ENCODE results near the gene LCMT2.
"Not testable (repeated sequence)": the region's sequence is repeated elsewhere in the genome, so short reads cannot be mapped to it uniquely, and the experiment has no call there.

LCMT2 gene

GRCh38 chr15:43302205-43302817 is 28.1 kb downstream of the LCMT2 start, which contains the start of gene TGM7:
Gene TGM7, minus strand, starts transcription at chr15:43302255.
- H3K79me2 ChIP-seq (ENCODE audit: control insufficient read depth, insufficient read depth, low read length, unreplicated experiment), result no peaks in the 10 kb centered on the region
- no peaks in the 10 kb centered on the region for H3K4me1 ChIP-seq (ENCODE audit: control insufficient read depth, insufficient read depth, low read length, unreplicated experiment)
- H3K27me3 ChIP-seq (ENCODE audit: insufficient read depth, low read length), result peaks cover 60% of the 10 kb centered on the region
- no peak within 1 kb of the TSS for H3K4me3 ChIP-seq (ENCODE audit: low read depth, low read length)
- H2AFZ ChIP-seq (ENCODE audit: low read length, unreplicated experiment), result no peak within 1 kb of the TSS
- no peak within 1 kb of the TSS for H3K27ac ChIP-seq (ENCODE audit: low read depth, low read length)
- no peaks in the 10 kb centered on the region for H3K36me3 ChIP-seq (ENCODE audit: insufficient read depth, low read length)

GRCh38 chr15:43299884-43300283 is 30.5 kb downstream of the LCMT2 start:
- Histone ChIP-seq H3K27me3 (ENCODE audit: insufficient read depth, low read length) (peaks cover 56% of the 10 kb centered on the region), H3K36me3 (ENCODE audit: insufficient read depth, low read length) (no peaks in the 10 kb centered on the region), H3K79me2 (ENCODE audit: control insufficient read depth, insufficient read depth, low read length, unreplicated experiment) (no peaks in the 10 kb centered on the region), H2AFZ (ENCODE audit: low read length, unreplicated experiment) (no peak overlapping the region), H3K4me1 (ENCODE audit: control insufficient read depth, insufficient read depth, low read length, unreplicated experiment) (no peaks in the 10 kb centered on the region), H3K27ac (ENCODE audit: low read depth, low read length) (no peak overlapping the region), H3K4me3 (ENCODE audit: low read depth, low read length) (no peak overlapping the region)

DNA sequence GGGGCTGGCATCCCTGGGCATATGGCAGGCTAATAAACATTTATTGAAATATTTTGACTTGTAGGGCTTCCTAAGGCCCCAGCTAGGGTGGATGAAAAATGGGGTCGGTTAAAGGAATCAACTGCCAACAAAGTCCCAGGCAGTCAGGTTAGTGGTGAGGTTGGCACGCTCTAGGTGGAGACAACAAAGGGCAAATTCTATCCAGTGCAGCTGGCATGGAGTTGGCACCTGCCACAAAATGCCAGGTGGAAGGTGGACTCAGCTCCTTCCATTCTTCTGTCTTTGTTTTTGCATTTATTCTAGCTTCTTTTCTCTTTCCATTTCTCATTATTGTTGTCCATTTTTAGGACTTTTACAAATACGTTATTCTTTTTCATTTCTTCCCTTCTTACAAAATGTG is 31.0 kb downstream of the LCMT2 start:
- H2AFZ ChIP-seq (ENCODE audit: low read length, unreplicated experiment), result no peak overlapping the region
- peaks cover 56% of the 10 kb centered on the region for H3K27me3 ChIP-seq (ENCODE audit: insufficient read depth, low read length)
- H3K27ac ChIP-seq (ENCODE audit: low read depth, low read length), result no peak overlapping the region
- no peaks in the 10 kb centered on the region for H3K36me3 ChIP-seq (ENCODE audit: insufficient read depth, low read length)
- no peaks in the 10 kb centered on the region for H3K79me2 ChIP-seq (ENCODE audit: control insufficient read depth, insufficient read depth, low read length, unreplicated experiment)
- no peak overlapping the region for H3K4me3 ChIP-seq (ENCODE audit: low read depth, low read length)
- H3K4me1 ChIP-seq (ENCODE audit: control insufficient read depth, insufficient read depth, low read length, unreplicated experiment), result no peaks in the 10 kb centered on the region

- no peak overlapping the region for H3K27ac ChIP-seq (ENCODE audit: low read depth, low read length)
- no peaks in the 10 kb centered on the region for H3K36me3 ChIP-seq (ENCODE audit: insufficient read depth, low read length)
- no peaks in the 10 kb centered on the region for H3K4me1 ChIP-seq (ENCODE audit: control insufficient read depth, insufficient read depth, low read length, unreplicated experiment)
- peaks cover 70% of the 10 kb centered on the region for H3K27me3 ChIP-seq (ENCODE audit: insufficient read depth, low read length)
- H3K79me2 ChIP-seq (ENCODE audit: control insufficient read depth, insufficient read depth, low read length, unreplicated experiment), result no peaks in the 10 kb centered on the region
- H3K4me3 ChIP-seq (ENCODE audit: low read depth, low read length), result no peak overlapping the region
- H2AFZ ChIP-seq (ENCODE audit: low read length, unreplicated experiment), result no peak overlapping the region
Observed at GRCh38 chr15:43294091-43294706, 36.2 kb downstream of the LCMT2 start.

GRCh38 chr15:43293432-43293831 is 36.9 kb downstream of the LCMT2 start:
- Histone ChIP-seq H3K27ac (ENCODE audit: low read depth, low read length) (no peak overlapping the region), H3K36me3 (ENCODE audit: insufficient read depth, low read length) (no peaks in the 10 kb centered on the region), H3K79me2 (ENCODE audit: control insufficient read depth, insufficient read depth, low read length, unreplicated experiment) (no peaks in the 10 kb centered on the region), H2AFZ (ENCODE audit: low read length, unreplicated experiment) (no peak overlapping the region), H3K4me1 (ENCODE audit: control insufficient read depth, insufficient read depth, low read length, unreplicated experiment) (no peaks in the 10 kb centered on the region), H3K27me3 (ENCODE audit: insufficient read depth, low read length) (peaks cover 64% of the 10 kb centered on the region), H3K4me3 (ENCODE audit: low read depth, low read length) (no peak overlapping the region)

DNA sequence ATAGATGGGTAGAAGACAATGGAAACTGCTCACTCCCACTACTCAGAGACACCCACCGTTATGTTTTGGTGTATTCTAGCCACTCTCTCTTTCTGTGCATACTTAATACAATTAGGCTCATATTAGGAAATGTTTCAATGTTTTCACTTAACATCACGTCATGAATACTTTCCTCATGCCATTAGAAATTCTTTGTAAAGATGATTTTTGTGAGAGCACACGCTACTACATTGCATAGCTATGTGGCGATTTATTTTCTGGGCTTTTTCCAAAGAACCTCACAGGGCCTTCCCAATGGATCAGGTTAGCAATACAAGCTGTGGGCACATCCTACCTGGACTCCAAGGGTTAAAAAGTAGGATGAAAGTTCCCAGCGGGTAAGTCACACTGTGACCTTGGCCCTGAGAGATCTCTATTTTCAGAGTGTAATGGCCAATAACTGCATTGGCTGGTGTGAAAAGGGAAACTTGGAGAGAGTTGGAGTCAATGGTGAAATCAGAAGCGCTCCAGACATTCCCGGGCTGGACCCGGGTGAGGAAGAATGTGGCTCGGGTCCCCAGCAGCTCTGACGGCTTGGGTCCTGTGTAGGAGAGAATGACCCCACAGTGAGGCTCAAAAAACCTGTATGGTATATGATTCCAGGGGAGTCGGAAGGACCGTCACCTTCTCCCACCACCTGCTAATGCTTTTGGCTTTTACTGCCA is 37.8 kb downstream of the LCMT2 start:
- Histone ChIP-seq H3K4me1 (ENCODE audit: control insufficient read depth, insufficient read depth, low read length, unreplicated experiment) (no peaks in the 10 kb centered on the region), H3K27ac (ENCODE audit: low read depth, low read length) (no peak overlapping the region), H2AFZ (ENCODE audit: low read length, unreplicated experiment) (no peak overlapping the region), H3K27me3 (ENCODE audit: insufficient read depth, low read length) (peaks cover 64% of the 10 kb centered on the region), H3K4me3 (ENCODE audit: low read depth, low read length) (no peak overlapping the region), H3K79me2 (ENCODE audit: control insufficient read depth, insufficient read depth, low read length, unreplicated experiment) (no peaks in the 10 kb centered on the region), H3K36me3 (ENCODE audit: insufficient read depth, low read length) (no peaks in the 10 kb centered on the region)

DNA sequence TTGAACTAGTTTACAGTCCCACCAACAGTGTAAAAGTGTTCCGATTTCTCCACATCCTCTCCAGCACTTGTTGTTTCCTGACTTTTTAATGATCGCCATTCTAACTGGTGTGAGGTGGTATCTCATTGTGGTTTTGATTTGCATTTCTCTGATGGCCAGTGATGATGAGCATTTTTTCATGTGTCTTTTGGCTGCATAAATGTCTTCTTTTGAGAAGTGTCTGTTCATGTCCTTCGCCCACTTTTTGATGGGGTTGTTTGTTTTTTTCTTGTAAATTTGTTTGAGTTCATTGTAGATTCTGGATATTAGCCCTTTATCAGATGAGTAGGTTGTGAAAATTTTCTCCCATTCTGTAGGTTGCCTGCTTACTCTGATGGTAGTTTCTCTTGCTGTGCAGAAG is 40.7 kb downstream of the LCMT2 start:
- H3K4me3 ChIP-seq (ENCODE audit: low read depth, low read length); H3K79me2 ChIP-seq (ENCODE audit: control insufficient read depth, insufficient read depth, low read length, unreplicated experiment); H3K27ac ChIP-seq (ENCODE audit: low read depth, low read length); H3K4me1 ChIP-seq (ENCODE audit: control insufficient read depth, insufficient read depth, low read length, unreplicated experiment); H3K36me3 ChIP-seq (ENCODE audit: insufficient read depth, low read length); H2AFZ ChIP-seq (ENCODE audit: low read length, unreplicated experiment): not testable (repeated sequence)
- peaks cover 54% of the 10 kb centered on the region for H3K27me3 ChIP-seq (ENCODE audit: insufficient read depth, low read length)

DNA sequence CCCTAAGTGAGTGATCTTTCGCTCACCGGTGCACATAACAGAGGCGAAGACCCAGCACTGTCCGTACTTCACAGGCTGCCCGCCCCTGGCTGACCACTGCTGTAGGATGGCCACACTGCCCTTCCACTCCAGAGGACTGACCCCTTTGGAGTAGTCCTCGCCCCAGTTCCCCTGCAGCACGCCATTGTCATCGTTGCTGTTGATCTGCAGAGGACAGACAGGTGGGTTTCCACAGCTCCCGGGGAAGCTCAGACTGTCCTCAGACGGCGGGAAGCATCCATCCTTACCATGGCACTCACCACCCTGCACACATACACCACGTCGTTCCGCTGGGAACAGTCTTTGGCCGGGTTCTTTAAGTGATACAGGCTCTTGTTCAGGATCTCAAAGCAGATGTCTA is 43.1 kb downstream of the LCMT2 start:
- H3K4me1 ChIP-seq (ENCODE audit: control insufficient read depth, insufficient read depth, low read length, unreplicated experiment), result no peaks in the 10 kb centered on the region
- H3K4me3 ChIP-seq (ENCODE audit: low read depth, low read length), result no peak overlapping the region
- H3K36me3 ChIP-seq (ENCODE audit: insufficient read depth, low read length), result no peaks in the 10 kb centered on the region
- no peak overlapping the region for H2AFZ ChIP-seq (ENCODE audit: low read length, unreplicated experiment)
- H3K27ac ChIP-seq (ENCODE audit: low read depth, low read length), result no peak overlapping the region
- H3K27me3 ChIP-seq (ENCODE audit: insufficient read depth, low read length), result peaks cover 35% of the 10 kb centered on the region
- H3K79me2 ChIP-seq (ENCODE audit: control insufficient read depth, insufficient read depth, low read length, unreplicated experiment), result no peaks in the 10 kb centered on the region

DNA sequence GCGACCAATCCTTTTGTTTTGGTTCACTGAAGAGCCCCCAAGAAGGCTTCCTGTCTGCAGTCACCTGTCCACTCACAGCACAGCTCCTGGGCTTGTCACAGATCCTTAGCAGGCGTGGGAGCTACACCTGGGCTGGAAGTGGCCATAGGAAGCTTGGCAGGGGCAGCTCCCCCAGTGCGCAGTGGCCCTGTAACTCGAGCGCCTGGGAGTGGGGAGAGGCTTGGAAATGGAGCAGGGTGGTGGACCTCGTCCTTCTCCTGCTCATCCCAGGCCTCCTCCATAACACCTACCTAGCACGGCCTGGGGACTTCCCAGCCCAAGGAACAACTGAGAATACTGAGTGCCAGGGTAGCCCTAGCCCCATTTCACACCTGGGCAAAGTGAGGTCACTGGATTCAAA is 44.3 kb downstream of the LCMT2 start:
- H2AFZ ChIP-seq (ENCODE audit: low read length, unreplicated experiment), result no peak overlapping the region
- H3K36me3 ChIP-seq (ENCODE audit: insufficient read depth, low read length), result no peaks in the 10 kb centered on the region
- H3K27me3 ChIP-seq (ENCODE audit: insufficient read depth, low read length), result peaks cover 30% of the 10 kb centered on the region
- H3K27ac ChIP-seq (ENCODE audit: low read depth, low read length), result no peak overlapping the region
- H3K79me2 ChIP-seq (ENCODE audit: control insufficient read depth, insufficient read depth, low read length, unreplicated experiment), result no peaks in the 10 kb centered on the region
- H3K4me1 ChIP-seq (ENCODE audit: control insufficient read depth, insufficient read depth, low read length, unreplicated experiment), result no peaks in the 10 kb centered on the region
- H3K4me3 ChIP-seq (ENCODE audit: low read depth, low read length), result no peak overlapping the region

DNA sequence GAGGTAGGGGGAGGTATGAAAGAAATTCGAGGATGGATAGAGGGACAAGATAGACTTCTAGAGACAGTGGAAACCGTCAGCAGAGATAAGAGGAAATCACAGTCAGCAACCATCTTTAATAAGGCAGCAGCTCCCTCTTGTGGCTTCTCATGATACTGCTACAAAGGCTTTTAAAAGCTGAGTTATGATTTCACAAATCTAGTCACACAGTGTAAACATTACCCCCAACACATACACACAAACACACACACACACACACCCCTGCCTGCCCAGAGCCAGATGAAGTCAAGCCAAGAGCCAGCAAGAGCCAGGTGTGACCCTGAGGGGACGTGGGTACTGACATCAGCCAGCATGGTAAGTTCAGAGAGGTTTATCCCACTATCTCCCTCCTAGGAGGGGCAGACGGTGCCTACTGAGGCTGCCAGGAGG is 44.8 kb downstream of the LCMT2 start:
- no peaks in the 10 kb centered on the region for H3K36me3 ChIP-seq (ENCODE audit: insufficient read depth, low read length)
- no peak overlapping the region for H2AFZ ChIP-seq (ENCODE audit: low read length, unreplicated experiment)
- H3K4me3 ChIP-seq (ENCODE audit: low read depth, low read length), result no peak overlapping the region
- no peak overlapping the region for H3K27ac ChIP-seq (ENCODE audit: low read depth, low read length)
- H3K27me3 ChIP-seq (ENCODE audit: insufficient read depth, low read length), result peaks cover 33% of the 10 kb centered on the region
- H3K79me2 ChIP-seq (ENCODE audit: control insufficient read depth, insufficient read depth, low read length, unreplicated experiment), result no peaks in the 10 kb centered on the region
- no peaks in the 10 kb centered on the region for H3K4me1 ChIP-seq (ENCODE audit: control insufficient read depth, insufficient read depth, low read length, unreplicated experiment)

DNA sequence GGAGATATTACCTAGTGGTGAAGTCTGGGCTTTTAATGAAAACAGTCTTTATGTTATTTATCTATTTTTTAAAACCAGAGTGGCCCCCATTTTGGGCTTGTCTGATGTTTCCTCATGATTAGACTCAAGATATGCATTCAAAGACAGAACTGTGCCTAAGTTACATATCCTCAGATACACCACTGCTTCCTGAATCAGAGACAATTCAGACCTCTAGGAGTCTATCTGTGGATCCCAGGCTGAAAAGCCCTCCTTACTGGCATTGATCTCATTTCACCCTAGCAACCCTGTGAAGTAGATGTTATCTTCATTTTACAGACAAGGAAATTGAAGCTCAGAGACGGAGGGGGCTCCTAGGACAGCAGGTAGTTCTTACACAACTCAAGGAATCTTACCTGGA is 46.8 kb downstream of the LCMT2 start:
- H3K27me3 ChIP-seq (ENCODE audit: insufficient read depth, low read length), result peaks cover 48% of the 10 kb centered on the region
- H3K79me2 ChIP-seq (ENCODE audit: control insufficient read depth, insufficient read depth, low read length, unreplicated experiment), result no peaks in the 10 kb centered on the region
- no peak overlapping the region for H3K4me3 ChIP-seq (ENCODE audit: low read depth, low read length)
- no peaks in the 10 kb centered on the region for H3K4me1 ChIP-seq (ENCODE audit: control insufficient read depth, insufficient read depth, low read length, unreplicated experiment)
- no peak overlapping the region for H2AFZ ChIP-seq (ENCODE audit: low read length, unreplicated experiment)
- H3K27ac ChIP-seq (ENCODE audit: low read depth, low read length), result no peak overlapping the region
- no peaks in the 10 kb centered on the region for H3K36me3 ChIP-seq (ENCODE audit: insufficient read depth, low read length)

Data from ACC112 (cell line).